ENCODE results near the gene DMAC2. TPM values are rescaled to one million over a fixed set of nuclear protein-coding genes. Genes with fewer than 3 reads are reported as not detected.
A peak's percentile ranks its signal among the peaks of the same experiment; 100 is the strongest.

Gene DMAC2
- total RNA-seq, 1 donor from 2014 or later: 21.2 TPM

GRCh38 chr19:41426116-41426841 is 13.4 kb downstream of the DMAC2 start:
- Histone ChIP-seq H3K27me3 (no peaks in the 10 kb centered on the region), H3K4me1 (peaks cover 9 to 21% of the 10 kb centered on the region in 2 donors), H3K27ac (peak overlapping the region; percentile 79 to 89), H3K36me3 (peaks cover 25 to 43% of the 10 kb centered on the region in 2 donors), H3K4me3 (peak overlapping the region; percentile 48 to 80), H3K9me3 (no peaks in the 10 kb centered on the region)
- no peak for TF ChIP-seq CTCF (IDR thresholded peaks at IDR 0.05)
- intact Hi-C loops (cut with DNase I): loop anchor here (5.0 kb wide), 1 partner anchor 104 kb away; no protein-coding TSS in a partner anchor
- DNase-seq (ENCODE audit: low spot score in 2 of 2): no peak

- no peak for DNase-seq (ENCODE audit: low spot score in 2 of 2)
- H3K4me3 ChIP-seq: no peak overlapping the region
- peaks cover 9 to 21% of the 10 kb centered on the region in 2 donors for H3K4me1 ChIP-seq
- intact Hi-C loops (cut with DNase I): loop anchor here (5.0 kb wide), 1 partner anchor 103 kb away; no protein-coding TSS in a partner anchor
- H3K9me3 ChIP-seq: no peaks in the 10 kb centered on the region
- H3K36me3 ChIP-seq: peaks cover 33 to 45% of the 10 kb centered on the region in 2 donors
- no peak for TF ChIP-seq CTCF (IDR thresholded peaks at IDR 0.05)
- no peaks in the 10 kb centered on the region for H3K27me3 ChIP-seq
- H3K27ac ChIP-seq: no peak overlapping the region
Measured at GRCh38 chr19:41425174-41426115, 14.3 kb downstream of the DMAC2 start.

GRCh38 chr19:41424335-41425173 is 15.2 kb downstream of the DMAC2 start:
- Histone ChIP-seq H3K4me1 (peaks cover 9 to 21% of the 10 kb centered on the region in 2 donors), H3K9me3 (no peaks in the 10 kb centered on the region), H3K27me3 (no peaks in the 10 kb centered on the region), H3K27ac (no peak overlapping the region), H3K4me3 (no peak overlapping the region), H3K36me3 (peaks cover 42 to 52% of the 10 kb centered on the region in 2 donors)
- intact Hi-C loops (cut with DNase I): loop anchor here (5.0 kb wide), 1 partner anchor 102 kb away; no protein-coding TSS in a partner anchor
- DNase-seq (ENCODE audit: low spot score in 2 of 2): no peak
- no peak for TF ChIP-seq CTCF (IDR thresholded peaks at IDR 0.05)

- H3K36me3 ChIP-seq: peaks cover 57 to 68% of the 10 kb centered on the region in 2 donors
- peaks cover 2 to 13% of the 10 kb centered on the region in 2 donors for H3K4me1 ChIP-seq
- H3K27me3 ChIP-seq: no peaks in the 10 kb centered on the region
- intact Hi-C loops (cut with DNase I): no loop called here
- no peak for DNase-seq (ENCODE audit: low spot score in 2 of 2)
- H3K27ac ChIP-seq: no peak overlapping the region
- no peaks in the 10 kb centered on the region for H3K9me3 ChIP-seq
- no peak overlapping the region for H3K4me3 ChIP-seq
- TF ChIP-seq CTCF (IDR thresholded peaks at IDR 0.05): no peak
Measured at GRCh38 chr19:41422955-41423354, 16.8 kb downstream of the DMAC2 start.

- Histone ChIP-seq H3K9me3 (no peaks in the 10 kb centered on the region), H3K27me3 (no peaks in the 10 kb centered on the region), H3K36me3 (peaks cover 60 to 70% of the 10 kb centered on the region in 2 donors), H3K4me3 (no peak overlapping the region), H3K27ac (no peak overlapping the region), H3K4me1 (peaks cover 2 to 11% of the 10 kb centered on the region in 2 donors)
- no peak for DNase-seq (ENCODE audit: low spot score in 2 of 2)
- TF ChIP-seq CTCF (IDR thresholded peaks at IDR 0.05): no peak
- intact Hi-C loops (cut with DNase I): no loop called here
Measured at GRCh38 chr19:41422456-41422855, 17.3 kb downstream of the DMAC2 start.
